A549 (cell line): Measurements from ENCODE around the gene PMS1. TPM values are rescaled to one million over a fixed set of nuclear protein-coding genes. Genes with fewer than 3 reads are reported as not detected.

ENCODE experiments used
- ATAC-seq, 2 experiments: fragments of 200-7000 bp in 1 of 2; fragments of >200 bp in 1 of 2; cut with Nextera tagmentation in 1 of 2; cut with Tn5 transposase in 1 of 2; 3 replicates each; pipeline versions ENCODE4 v1.8.0 to v1.9.1; 2018 to 2020; ENCODE audit warnings: mild to moderate bottlenecking in 1 of 2, moderate library complexity in 1 of 2
- CTCF ChIA-PET: fragments of 300-600 bp; sonication (Branson Sonifier 250); formaldehyde crosslinking; extraction: SDS; loops from one replicate; lab custom pipeline; 2021; ENCODE audit warnings: antibody characterized with exemption, inconsistent platforms; lab: Yijun Ruan, JAX
- POLR2A ChIA-PET: fragments of 350-600 bp; formaldehyde crosslinking; extraction: SDS; loops from one replicate; lab custom pipeline; 2021; ENCODE audit warnings: antibody characterized with exemption, inconsistent platforms; lab: Yijun Ruan, JAX
- DNase-seq, 2 experiments: peaks; one replicate each; pipeline versions ENCODE4 v3.0.0 to v3.0.0-alpha.2; 2011 to 2016; ENCODE audit warnings: low read depth in 1 of 2, low spot score in 1 of 2
- FAIRE-seq: peaks from 2 replicates; lab custom pipeline; 2011; peaks lifted over from hg19 to GRCh38; lab: Jason Lieb, UNC
- H3K27ac ChIP-seq, 2 experiments: fragments of >200 bp; sonication (Bioruptor Twin); formaldehyde crosslinking; 3 replicates each; pipeline ENCODE4 v1.5.1; 2016 to 2017
- H3K4me1 ChIP-seq: fragments of >200 bp; sonication (Bioruptor Twin); formaldehyde crosslinking; 3 replicates; pipeline ENCODE4 v1.6.1; 2016
- H3K4me2 ChIP-seq: fragments of >200 bp; sonication (Bioruptor Twin); formaldehyde crosslinking; 3 replicates; pipeline ENCODE4 v1.6.1; 2016
- H3K4me3 ChIP-seq: fragments of >200 bp; sonication (Bioruptor Twin); formaldehyde crosslinking; 3 replicates; pipeline ENCODE4 v1.5.1; 2016
- H3K9me3 ChIP-seq: fragments of >200 bp; sonication (Bioruptor Twin); formaldehyde crosslinking; 3 replicates; pipeline ENCODE4 v1.6.1; 2016
- CBX2 ChIP-seq: fragments of 200-600 bp; sonication (generic); IDR thresholded peaks from 2 replicates; pipeline ENCODE4 v1.6.1; 2016; ENCODE audit warnings: low read depth, mild to moderate bottlenecking, borderline replicate concordance
- FOXS1 ChIP-seq: fragments of 250-450 bp; sonication (Bioruptor Pico); IDR thresholded peaks from 2 replicates; pipeline ENCODE4 v1.5.0; 2020; ENCODE audit warnings: mild to moderate bottlenecking, moderate library complexity
- GATA3 ChIP-seq: IDR thresholded peaks from 2 replicates; pipeline ENCODE4 v1.6.1; 2012; ENCODE audit warnings: borderline replicate concordance
- HDAC2 ChIP-seq: fragments of 200-600 bp; sonication (generic); IDR thresholded peaks from 2 replicates; pipeline ENCODE4 v1.6.1; 2016
- HEYL ChIP-seq: fragments of 250-450 bp; sonication (Bioruptor Pico); IDR thresholded peaks from 2 replicates; pipeline ENCODE4 v1.8.0; 2021; ENCODE audit warnings: mild to moderate bottlenecking, moderate library complexity
- JUNB ChIP-seq: fragments of >200 bp; sonication (Bioruptor Twin); formaldehyde crosslinking; IDR thresholded peaks from 2 replicates; pipeline ENCODE4 v1.6.1; 2016
- KDM1A ChIP-seq: fragments of 200-600 bp; sonication (generic); IDR thresholded peaks from 2 replicates; pipeline ENCODE4 v1.6.1; 2016; ENCODE audit warnings: low read depth, mild to moderate bottlenecking
- MAZ ChIP-seq: fragments of 150-350 bp; IDR thresholded peaks from 2 replicates; pipeline ENCODE4 v1.6.1; 2014; ENCODE audit warnings: antibody characterized with exemption, low read depth, low read length, borderline replicate concordance
- NPAS2 ChIP-seq: fragments of 250-450 bp; sonication (Bioruptor Pico); IDR thresholded peaks from 2 replicates; pipeline ENCODE4 v1.8.0; 2022; ENCODE audit warnings: mild to moderate bottlenecking, moderate library complexity, borderline replicate concordance
- RAD21 ChIP-seq, 2 experiments: fragments of >200 bp in 1 of 2; sonication (Bioruptor Twin) in 1 of 2; formaldehyde crosslinking in 1 of 2; IDR thresholded peaks in 1 of 2; conservative IDR thresholded peaks in 1 of 2; 2 replicates in 1 of 2; 3 replicates in 1 of 2; pipeline ENCODE4 v1.6.1; 2012 to 2018; ENCODE audit warnings: inconsistent platforms in 1 of 2
- RCOR1 ChIP-seq: fragments of 150-350 bp; IDR thresholded peaks from 2 replicates; pipeline ENCODE4 v1.6.1; 2014; ENCODE audit warnings: antibody characterized with exemption, low read length, low read depth
- ZC3H11A ChIP-seq: fragments of 450-650 bp; IDR thresholded peaks from 2 replicates; pipeline ENCODE4 v1.6.1; 2014; ENCODE audit warnings: antibody characterized with exemption, mild to moderate bottlenecking
- WGBS: methylation state at CpG from one replicate; pipeline ENCODE4 v1.1.6; 2017; ENCODE audit errors: missing lambda C conversion rate; 5-methylcytosine and 5-hydroxymethylcytosine counted together
- polyA plus RNA-seq, 4 experiments: library from polyadenylated mRNA; depleted of rRNA in 3 of 4; stranded (reverse); fragments of >200 nt; fragmentation: RNase III in 1 of 4; extraction: RNeasy Plus Mini Kit Qiagen cat#74134 plus additional on column Dnase treatment in 1 of 4; gene quantifications; 2 replicates in 3 of 4; 3 replicates in 1 of 4; pipeline ENCODE4 v1.2.3, GENCODE V29; 2011 to 2017
- TF ChIP-seq, protein P1 (sequence below): fragments of >200 bp; sonication (Bioruptor Twin); formaldehyde crosslinking; IDR thresholded peaks from 3 replicates; pipeline ENCODE4 v1.5.1; 2016
- TF ChIP-seq, protein P2 (sequence below): fragments of 200-600 bp; sonication (generic); IDR thresholded peaks from 2 replicates; pipeline ENCODE4 v1.6.1; 2016; ENCODE audit warnings: antibody characterized with exemption, mild to moderate bottlenecking, moderate library complexity
- TF ChIP-seq, protein P3 (sequence below): fragments of 150-350 bp; IDR thresholded peaks from 2 replicates; pipeline ENCODE4 v1.6.1; 2014; ENCODE audit warnings: low read depth, mild to moderate bottlenecking, low read length
- TF ChIP-seq, protein P4 (sequence below): fragments of 250-450 bp; sonication (Bioruptor Pico); IDR thresholded peaks from 2 replicates; pipeline ENCODE4 v1.5.0; 2021; ENCODE audit warnings: mild to moderate bottlenecking, moderate library complexity, borderline replicate concordance

The PMS1 gene
- polyA plus RNA-seq, 2 of the 4 experiments (the other 2 are of a cell fraction): 16.1 to 28.9 TPM

DNA sequence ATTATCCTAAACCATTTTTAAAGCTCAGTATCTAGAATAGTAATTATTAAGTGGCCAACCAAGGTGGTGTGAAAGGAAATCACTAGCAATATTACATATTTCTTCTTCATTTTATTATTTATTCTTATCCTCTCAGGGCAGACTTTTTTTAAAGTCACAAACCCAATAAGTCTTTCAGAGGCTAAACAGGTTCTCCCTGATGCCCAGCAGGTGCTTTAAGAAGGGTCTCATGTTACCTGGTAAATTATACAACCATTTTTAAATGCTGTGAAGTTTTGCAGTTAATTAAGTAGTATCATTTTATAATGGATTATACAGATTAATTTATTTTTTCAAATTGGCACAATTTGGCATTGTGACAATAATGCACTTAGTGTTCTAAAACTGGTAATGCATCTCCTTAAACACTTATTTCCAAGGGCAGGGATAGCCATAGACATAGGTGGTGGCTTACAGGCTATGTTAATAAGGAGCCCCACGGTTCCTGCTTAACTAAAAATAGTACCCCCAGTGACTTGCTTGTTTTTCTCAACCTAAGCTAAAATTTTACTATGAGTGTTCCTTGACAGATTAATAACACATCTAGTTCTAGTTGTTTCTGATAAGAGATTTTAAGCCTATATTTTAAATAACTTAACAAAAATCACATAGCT, 67.0 kb downstream of the PMS1 start (continued):
- no peak for TF ChIP-seq NPAS2 (CRISPR knock-in tag)

DNA sequence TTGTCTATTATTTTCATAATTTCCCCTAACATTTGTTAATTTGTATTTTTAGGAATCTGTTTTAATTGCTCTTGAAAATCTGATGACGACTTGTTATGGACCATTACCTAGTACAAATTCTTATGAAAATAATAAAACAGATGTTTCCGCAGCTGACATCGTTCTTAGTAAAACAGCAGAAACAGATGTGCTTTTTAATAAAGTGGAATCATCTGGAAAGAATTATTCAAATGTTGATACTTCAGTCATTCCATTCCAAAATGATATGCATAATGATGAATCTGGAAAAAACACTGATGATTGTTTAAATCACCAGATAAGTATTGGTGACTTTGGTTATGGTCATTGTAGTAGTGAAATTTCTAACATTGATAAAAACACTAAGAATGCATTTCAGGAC, 69.9 kb downstream of the PMS1 start:
- Histone ChIP-seq H3K4me3 (no peak overlapping the region), H3K4me1 (peaks cover 7% of the 10 kb centered on the region; the same call in 1 of the 3 replicates), H3K9me3 (no peaks in the 10 kb centered on the region), H3K27ac (no peak overlapping the region), H3K4me2 (no peak overlapping the region)
- POLR2A ChIA-PET: no interaction called here
- ATAC-seq (no peak), FAIRE-seq (peak; percentile 54), DNase-seq (no peak)
- WGBS: 90% methylated on average over 3 of the region's 3 CpGs
- CTCF ChIA-PET: no interaction called here
- TF ChIP-seq, protein P1, sequence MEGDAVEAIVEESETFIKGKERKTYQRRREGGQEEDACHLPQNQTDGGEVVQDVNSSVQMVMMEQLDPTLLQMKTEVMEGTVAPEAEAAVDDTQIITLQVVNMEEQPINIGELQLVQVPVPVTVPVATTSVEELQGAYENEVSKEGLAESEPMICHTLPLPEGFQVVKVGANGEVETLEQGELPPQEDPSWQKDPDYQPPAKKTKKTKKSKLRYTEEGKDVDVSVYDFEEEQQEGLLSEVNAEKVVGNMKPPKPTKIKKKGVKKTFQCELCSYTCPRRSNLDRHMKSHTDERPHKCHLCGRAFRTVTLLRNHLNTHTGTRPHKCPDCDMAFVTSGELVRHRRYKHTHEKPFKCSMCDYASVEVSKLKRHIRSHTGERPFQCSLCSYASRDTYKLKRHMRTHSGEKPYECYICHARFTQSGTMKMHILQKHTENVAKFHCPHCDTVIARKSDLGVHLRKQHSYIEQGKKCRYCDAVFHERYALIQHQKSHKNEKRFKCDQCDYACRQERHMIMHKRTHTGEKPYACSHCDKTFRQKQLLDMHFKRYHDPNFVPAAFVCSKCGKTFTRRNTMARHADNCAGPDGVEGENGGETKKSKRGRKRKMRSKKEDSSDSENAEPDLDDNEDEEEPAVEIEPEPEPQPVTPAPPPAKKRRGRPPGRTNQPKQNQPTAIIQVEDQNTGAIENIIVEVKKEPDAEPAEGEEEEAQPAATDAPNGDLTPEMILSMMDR: no peak
- TF ChIP-seq FOXS1 (CRISPR knock-in tag): no peak
- TF ChIP-seq GATA3: no peak
- no peak for TF ChIP-seq KDM1A
- TF ChIP-seq, protein P2, sequence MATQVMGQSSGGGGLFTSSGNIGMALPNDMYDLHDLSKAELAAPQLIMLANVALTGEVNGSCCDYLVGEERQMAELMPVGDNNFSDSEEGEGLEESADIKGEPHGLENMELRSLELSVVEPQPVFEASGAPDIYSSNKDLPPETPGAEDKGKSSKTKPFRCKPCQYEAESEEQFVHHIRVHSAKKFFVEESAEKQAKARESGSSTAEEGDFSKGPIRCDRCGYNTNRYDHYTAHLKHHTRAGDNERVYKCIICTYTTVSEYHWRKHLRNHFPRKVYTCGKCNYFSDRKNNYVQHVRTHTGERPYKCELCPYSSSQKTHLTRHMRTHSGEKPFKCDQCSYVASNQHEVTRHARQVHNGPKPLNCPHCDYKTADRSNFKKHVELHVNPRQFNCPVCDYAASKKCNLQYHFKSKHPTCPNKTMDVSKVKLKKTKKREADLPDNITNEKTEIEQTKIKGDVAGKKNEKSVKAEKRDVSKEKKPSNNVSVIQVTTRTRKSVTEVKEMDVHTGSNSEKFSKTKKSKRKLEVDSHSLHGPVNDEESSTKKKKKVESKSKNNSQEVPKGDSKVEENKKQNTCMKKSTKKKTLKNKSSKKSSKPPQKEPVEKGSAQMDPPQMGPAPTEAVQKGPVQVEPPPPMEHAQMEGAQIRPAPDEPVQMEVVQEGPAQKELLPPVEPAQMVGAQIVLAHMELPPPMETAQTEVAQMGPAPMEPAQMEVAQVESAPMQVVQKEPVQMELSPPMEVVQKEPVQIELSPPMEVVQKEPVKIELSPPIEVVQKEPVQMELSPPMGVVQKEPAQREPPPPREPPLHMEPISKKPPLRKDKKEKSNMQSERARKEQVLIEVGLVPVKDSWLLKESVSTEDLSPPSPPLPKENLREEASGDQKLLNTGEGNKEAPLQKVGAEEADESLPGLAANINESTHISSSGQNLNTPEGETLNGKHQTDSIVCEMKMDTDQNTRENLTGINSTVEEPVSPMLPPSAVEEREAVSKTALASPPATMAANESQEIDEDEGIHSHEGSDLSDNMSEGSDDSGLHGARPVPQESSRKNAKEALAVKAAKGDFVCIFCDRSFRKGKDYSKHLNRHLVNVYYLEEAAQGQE: no peak
- no peak for TF ChIP-seq HEYL (CRISPR knock-in tag)
- TF ChIP-seq JUNB: no peak
- TF ChIP-seq ZC3H11A: no peak
- TF ChIP-seq, protein P3, sequence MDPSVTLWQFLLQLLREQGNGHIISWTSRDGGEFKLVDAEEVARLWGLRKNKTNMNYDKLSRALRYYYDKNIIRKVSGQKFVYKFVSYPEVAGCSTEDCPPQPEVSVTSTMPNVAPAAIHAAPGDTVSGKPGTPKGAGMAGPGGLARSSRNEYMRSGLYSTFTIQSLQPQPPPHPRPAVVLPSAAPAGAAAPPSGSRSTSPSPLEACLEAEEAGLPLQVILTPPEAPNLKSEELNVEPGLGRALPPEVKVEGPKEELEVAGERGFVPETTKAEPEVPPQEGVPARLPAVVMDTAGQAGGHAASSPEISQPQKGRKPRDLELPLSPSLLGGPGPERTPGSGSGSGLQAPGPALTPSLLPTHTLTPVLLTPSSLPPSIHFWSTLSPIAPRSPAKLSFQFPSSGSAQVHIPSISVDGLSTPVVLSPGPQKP: no peak
- TF ChIP-seq MAZ: no peak
- TF ChIP-seq HDAC2: no peak
- TF ChIP-seq, protein P4, sequence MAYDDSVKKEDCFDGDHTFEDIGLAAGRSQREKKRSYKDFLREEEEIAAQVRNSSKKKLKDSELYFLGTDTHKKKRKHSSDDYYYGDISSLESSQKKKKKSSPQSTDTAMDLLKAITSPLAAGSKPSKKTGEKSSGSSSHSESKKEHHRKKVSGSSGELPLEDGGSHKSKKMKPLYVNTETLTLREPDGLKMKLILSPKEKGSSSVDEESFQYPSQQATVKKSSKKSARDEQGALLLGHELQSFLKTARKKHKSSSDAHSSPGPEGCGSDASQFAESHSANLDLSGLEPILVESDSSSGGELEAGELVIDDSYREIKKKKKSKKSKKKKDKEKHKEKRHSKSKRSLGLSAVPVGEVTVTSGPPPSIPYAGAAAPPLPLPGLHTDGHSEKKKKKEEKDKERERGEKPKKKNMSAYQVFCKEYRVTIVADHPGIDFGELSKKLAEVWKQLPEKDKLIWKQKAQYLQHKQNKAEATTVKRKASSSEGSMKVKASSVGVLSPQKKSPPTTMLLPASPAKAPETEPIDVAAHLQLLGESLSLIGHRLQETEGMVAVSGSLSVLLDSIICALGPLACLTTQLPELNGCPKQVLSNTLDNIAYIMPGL (CRISPR knock-in tag): no peak
- TF ChIP-seq RAD21 (conservative IDR thresholded peaks at IDR 0.05 in 1 of 2, IDR thresholded peaks at IDR 0.05 in 1 of 2): no peak
- TF ChIP-seq RCOR1: no peak
- TF ChIP-seq CBX2: no peak
